Suppressor macrophage (primary cell): Measurements from ENCODE around the gene INAVA.

Experiments
- DNase-seq, 4 experiments: peaks; one replicate each; pipeline ENCODE4 v3.0.0-alpha.2; 2020 to 2022
- total RNA-seq, 17 experiments: gene quantifications; one replicate each; lab custom pipeline; 2026; ENCODE audit warnings: mixed read lengths in 6 of 17, inconsistent platforms in 3 of 17; lab: John Stamatoyannopoulos, UW

Gene INAVA, protein sequence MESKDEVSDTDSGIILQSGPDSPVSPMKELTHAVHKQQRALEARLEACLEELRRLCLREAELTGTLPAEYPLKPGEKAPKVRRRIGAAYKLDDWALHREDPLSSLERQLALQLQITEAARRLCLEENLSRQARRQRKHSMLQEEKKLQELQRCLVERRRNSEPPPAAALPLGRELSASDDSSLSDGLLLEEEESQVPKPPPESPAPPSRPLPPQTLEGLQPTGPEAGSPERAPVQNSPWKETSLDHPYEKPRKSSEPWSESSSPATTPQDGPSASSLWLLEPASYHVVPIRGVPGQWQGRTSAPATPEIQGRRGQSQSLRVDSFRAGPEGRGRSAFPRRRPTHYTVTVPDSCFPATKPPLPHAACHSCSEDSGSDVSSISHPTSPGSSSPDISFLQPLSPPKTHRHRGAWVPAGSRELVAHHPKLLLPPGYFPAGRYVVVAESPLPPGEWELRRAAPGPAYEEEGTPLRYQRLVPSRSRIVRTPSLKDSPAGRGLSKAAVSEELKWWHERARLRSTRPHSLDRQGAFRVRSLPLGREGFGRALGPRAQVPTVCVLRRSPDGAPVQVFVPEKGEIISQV
- 0 to 2.5 (median 0.04) reads per million in 17 experiments for total RNA-seq

DNA sequence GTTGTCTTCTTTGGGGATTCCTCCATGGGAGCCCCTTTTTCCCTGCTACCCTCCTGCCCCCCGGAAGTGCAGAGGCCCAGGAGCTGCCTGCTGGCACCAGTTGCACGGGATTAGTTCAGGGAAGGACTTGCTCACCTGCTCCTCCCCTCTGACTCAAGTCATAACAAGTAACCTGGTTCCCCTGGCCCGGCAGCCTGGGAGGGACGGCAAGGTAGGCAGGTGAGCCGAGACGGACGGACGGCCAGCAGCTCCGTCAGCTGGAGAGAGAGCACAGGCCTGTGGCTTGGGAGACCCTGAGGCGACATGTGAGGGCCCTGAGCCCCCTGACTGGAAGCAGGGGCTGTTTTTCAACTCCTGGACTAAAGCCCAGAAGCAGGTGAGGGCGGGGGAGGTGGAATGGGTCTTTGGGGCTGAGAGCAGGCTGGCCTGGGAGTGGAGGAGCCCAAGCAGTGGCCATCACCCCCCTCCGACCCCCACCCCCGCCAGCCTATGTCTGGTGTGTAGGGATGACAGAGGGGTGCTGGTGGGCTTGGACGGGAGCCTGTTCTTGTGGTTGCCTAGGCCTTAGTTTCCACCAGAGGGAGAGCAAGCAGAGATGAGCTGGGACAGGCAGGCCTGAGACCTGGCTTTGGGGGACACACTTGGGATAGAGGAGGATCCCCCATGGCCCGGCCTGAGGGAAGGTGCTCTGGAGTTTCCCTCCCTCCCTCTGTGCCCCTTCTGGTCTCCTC is at the start of gene INAVA:
Gene INAVA, plus strand, starts transcription at position 189 of the 731 bp plus-strand sequence. CDS start 3,501 bp downstream, outside the sequence.
- no peak for DNase-seq

DNA sequence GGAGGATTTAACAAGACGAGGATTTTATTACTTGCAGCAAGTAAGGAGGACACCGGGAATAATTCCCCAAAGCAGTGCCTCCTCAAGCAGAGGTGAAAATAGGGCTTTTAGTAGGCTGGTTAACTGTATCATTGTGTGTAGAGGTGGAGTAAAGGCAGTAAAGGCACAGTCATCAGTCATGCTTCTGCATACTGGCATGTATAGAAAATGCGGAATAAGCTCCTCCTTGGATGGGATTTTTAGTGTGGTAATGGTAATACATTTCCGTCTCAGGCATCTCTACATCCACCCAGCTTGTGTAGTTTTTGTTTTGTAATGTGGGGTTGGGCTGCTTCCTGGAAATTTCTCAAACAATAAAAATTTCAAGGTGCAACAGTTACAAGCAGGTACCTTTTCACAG is 49.3 kb upstream of the INAVA start:
- DNase-seq, result no peak

DNA sequence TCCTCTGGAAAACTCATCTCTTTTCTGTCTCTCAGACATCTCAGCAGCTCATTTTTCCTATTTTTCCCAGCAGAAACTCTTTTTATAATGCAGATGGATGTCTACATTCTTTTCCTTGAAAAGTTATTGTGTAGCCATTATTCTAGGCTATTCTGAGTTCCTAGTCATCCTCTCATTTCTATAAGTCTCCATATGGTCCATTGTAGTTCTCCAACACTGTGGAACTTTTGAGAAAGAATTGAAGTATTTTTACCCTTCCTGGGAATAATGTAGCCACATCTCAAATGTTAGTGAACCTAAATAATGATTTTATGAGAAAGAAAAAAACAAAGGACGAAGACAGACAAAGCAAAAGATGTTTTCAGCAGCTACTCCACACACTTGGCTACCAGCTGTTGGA is 48.3 kb upstream of the INAVA start:
- DNase-seq, result no peak

DNA sequence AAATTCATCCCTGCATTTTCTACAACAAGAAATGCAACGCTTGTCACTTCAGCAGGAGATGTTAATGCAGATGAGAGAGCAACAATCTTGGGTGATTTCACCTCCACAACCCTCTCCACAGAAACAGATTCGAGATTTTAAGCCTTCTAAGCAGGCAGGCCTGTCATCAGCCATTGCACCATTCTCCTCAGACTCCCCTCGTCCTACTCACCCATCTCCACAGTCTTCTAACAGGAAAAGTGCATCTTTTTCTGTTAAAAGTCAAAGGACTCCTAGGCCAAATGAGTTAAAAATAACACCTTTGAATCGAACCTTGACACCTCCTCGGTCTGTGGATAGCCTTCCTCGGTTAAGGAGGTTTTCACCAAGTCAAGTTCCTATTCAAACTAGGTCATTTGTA is 45.3 kb upstream of the INAVA start:
- no peak for DNase-seq

DNA sequence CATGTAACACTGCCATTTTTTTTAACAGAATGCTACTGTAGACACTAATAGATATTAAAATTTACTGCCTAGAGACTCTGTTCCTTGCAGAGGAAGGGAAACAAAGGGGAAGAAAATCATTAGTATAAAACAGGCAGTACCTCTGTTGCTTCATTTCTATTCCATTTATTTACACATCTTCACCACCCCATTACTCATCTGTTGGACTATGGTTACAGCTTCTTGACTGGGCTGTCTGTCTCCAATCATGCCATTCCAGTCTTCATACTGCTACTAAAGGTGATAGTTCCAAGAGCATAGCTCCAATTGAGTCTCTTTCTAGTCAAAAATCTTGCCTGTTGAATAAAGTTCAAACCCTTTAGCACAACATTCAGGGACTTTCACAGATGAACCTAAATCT is 44.1 kb upstream of the INAVA start:
- peak in 2 of 4 experiments; percentile 16 to 25 for DNase-seq

- no peak for DNase-seq
Measured at GRCh38 chr1:200856716-200857357, 37.9 kb upstream of the INAVA start.

- no peak for DNase-seq
Measured at GRCh38 chr1:200857804-200858203, 36.9 kb upstream of the INAVA start.

DNA sequence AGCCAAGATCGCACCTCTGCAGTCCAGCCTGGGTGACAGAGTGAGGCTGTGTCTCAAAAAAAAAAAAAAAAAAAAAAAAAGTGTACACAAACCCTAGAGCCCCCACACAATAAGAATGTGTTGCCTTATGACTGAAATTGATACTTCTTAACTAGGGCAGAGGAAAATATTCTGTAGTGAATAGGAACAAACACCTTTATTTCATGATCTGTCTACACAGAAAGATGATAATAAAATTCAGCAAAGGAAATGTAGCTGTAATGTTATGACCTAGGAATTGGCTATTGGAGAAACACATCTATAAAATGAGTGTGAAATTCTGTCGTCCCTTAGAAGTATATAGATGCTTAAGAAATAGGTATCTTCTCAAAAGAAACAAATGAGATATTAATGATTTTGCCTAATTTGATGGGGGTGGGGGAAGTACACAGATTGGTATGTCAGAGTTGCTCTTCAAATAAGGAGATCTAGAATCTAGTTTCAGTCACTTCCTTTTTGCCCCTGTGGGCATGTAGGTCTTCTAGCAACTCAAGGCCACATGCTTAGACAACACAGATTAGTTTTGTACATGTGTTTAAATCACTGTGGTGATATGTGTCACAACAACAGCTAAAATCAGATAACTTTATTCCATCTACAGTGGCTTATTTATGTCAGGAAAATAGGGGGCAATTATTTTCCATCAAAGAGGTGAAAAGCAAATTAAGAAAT is 32.6 kb upstream of the INAVA start:
- DNase-seq, result peak in 1 of 4 experiments; percentile 10

DNA sequence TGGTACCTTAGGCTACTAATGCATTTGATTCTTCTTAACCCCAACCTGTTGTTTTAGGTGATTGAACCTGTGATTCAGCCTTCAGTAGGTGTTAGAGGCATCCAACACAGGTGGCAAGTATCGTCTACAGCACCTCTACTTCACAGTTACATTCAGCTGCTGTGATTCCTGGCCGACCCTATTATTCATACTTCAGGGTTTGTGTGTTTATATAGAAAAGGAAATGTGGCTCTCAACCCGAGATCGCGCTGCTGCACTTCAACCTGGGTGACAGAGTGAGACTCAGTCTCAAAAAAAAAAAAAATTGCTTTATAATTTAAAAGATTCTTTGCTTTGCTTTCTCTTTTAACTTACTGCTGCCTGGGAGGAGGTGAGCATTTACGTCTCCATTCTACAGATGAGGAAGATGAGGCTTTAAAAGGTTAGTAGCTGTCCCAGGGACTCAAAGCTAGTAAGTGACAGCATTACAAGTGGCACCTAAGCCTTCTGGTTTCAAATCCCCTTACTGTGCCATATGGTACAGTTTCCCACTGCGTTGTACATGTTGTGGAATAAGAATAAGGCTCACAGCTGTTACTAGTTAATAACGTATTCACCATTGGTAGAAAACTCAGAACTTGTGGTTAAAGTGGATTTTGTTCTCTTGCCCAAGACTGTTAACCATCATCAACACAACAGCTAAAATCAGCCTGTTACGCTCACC is 31.8 kb upstream of the INAVA start:
- DNase-seq, result no peak

- no peak for DNase-seq
Measured at GRCh38 chr1:200866116-200866515, 28.6 kb upstream of the INAVA start.

GRCh38 chr1:200866521-200866920 is 28.2 kb upstream of the INAVA start:
- no peak for DNase-seq

DNA sequence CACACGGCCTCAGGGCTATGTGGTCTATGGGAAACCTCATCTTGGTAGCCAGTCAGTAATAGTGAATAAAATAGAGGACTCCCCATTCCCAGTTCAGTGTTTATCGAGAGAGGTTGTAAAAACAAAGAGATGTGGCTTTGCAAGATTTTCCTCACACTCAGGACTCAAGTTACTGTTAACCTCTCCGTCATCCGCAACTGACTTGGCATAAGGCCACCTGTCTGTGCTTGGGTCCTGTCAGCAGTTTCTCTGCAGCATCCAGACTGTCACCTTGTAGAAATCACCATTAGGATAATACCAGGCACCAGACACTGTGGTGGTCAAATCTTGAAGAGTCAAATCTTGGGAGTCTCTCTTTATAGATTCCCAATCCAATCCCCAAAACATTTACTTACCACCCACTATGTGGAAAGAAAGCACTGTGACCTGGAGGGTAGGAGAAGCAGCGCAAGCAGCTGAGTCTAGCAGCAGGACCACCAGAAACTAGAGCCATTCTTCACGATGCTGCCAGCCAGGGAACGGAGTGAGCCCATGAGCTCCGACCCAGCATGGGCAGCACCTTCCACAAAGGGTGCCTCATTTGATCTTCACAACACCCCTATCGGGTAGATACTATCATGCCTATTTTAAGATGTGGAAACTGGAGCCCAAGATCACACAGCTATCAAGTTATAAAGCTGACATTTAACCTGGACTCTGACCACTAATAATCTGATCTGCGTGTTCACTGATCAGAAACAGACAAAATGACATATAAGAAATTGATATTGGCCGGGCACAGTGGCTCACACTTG is 27.5 kb upstream of the INAVA start:
- DNase-seq, result no peak

DNA sequence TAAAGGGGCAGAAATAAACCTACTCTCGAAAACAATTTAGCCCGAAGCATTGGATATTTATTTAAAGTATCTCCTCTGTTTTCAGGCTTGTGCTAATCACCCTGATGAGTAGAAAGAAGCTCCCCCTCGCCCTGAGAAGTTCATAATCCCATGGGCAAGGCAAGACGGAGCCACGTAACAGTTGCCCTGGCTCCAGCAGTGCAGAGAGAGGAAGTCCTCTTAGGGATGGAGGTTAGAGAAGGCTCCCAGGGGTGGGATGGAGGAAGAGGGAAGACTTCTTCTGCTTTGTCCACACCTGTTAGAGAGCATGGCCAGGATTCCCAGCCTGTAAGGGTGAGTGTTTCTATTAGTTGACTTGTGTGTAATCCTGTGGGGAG is 25.3 kb upstream of the INAVA start:
- DNase-seq, result no peak

DNA sequence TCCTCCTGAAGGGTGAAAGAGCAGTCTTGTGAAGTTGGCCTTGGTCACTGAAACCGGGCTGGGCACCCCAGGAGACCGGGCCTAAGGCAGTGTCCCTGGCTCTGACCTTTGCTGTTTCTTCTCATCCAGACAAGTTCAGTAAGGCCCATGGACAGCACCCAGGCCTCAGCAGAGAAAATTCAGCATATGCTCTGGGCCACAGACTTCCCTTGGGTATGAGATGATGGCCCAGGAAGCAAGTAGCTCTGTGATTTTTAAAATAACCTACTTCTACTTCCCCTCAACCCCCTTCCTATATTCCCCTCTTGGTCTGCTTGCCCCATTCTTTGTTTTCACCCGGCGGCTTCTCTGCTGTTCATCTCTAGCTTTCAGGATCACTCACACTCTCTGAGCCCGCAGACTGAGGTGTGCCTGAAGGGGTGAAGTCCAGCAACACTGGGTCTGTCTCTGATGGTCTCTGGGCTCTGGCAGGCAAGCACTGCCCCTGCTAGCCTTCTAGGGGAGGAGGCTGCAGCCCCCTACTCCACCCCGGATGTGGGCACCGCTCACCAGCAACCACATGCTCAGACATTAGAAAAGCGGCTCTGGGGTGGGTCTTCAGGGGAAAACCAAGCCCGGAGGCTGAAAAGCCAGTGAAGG is 24.8 kb upstream of the INAVA start:
- no peak for DNase-seq

GRCh38 chr1:200872446-200873115 is 22.1 kb upstream of the INAVA start, which contains the start of gene GPR25:
Gene GPR25 (plus strand): TSS chr1:200872981. CDS start chr1:200873038, 57 bp downstream.
- no peak for DNase-seq

DNA sequence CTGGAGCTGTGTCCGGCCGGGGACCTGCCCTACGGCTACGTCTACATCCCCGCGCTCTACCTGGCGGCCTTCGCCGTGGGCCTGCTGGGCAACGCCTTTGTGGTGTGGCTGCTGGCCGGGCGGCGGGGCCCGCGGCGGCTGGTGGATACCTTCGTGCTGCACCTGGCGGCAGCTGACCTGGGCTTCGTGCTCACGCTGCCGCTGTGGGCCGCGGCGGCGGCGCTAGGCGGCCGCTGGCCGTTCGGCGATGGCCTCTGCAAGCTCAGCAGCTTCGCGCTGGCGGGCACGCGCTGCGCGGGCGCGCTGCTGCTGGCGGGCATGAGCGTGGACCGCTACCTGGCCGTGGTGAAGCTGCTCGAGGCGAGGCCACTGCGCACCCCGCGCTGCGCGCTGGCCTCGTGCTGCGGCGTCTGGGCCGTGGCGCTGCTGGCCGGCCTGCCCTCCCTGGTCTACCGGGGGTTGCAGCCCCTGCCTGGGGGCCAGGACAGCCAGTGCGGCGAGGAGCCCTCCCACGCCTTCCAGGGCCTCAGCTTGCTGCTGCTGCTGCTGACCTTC is 21.5 kb upstream of the INAVA start:
- DNase-seq, result peak in 1 of 4 experiments; percentile 42

DNA sequence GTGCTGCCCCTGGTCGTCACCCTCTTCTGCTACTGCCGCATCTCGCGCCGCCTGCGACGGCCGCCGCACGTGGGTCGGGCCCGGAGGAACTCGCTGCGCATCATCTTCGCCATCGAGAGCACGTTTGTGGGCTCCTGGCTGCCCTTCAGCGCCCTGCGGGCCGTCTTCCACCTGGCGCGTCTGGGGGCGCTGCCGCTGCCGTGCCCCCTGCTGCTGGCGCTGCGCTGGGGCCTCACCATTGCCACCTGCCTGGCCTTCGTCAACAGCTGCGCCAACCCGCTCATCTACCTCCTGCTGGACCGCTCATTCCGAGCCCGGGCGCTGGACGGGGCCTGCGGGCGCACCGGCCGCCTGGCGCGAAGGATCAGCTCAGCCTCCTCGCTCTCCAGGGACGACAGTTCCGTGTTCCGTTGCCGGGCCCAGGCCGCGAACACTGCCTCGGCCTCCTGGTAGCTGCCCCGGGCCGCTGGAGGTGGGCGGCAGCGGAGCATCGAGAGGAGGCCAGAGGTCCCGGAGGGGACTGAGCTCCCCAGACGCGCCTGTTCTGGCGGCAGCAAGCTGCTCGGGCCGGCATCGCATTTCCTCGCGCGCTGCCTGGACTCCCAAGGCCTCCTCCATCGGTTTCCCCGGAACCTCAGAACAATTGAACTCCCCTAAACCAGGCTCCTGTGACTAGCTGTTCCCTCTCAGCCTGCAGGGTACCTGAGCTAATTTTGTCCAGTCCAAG is 20.9 kb upstream of the INAVA start:
- peak in 2 of 4 experiments; percentile 23 to 24 for DNase-seq

DNA sequence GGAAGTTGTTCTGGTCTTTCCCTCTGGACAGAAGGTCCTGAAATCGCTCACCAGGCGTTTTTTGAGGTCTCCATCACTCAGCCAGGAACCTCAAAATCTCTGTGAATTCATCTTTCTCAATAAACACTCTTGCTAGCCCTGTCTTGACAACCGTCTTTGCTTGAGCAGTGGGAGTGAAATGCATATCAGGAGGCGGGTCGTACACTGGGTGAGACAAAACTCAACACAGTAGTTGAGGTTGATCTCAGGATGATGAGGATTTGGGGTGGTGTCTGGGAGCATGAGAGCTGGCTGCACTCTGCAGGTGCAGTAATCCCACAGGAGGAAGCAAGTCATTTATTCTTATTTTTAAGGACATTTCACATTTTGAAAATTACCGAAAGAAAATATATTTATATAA is 20.0 kb upstream of the INAVA start:
- DNase-seq, result no peak

- DNase-seq, result no peak
Measured at GRCh38 chr1:200875416-200875815, 19.3 kb upstream of the INAVA start.
